ENCODE results near the gene TKTL1.
"Not testable (repeated sequence)": the region's sequence is repeated elsewhere in the genome, so short reads cannot be mapped to it uniquely, and the experiment has no call there.

TKTL1 gene

DNA sequence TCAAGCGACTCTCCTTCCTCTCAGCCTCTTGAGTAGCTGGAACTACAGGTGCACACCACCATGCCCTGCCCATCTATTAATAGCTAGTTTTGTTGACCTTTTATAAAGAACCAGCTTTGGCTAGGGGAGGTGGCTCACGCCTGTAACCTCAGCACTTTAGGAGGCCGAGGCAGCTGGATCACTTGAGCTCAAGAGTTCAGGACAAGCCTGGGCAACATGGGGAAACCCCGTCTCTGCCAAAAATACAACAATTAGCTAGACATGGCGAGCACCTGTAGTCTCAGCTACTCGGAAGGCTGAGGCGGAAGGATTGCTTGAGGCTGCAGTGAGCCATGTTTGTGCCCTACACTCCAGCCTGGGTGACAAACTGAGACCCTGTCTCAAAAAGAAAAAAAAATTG lies 2.7 kb downstream of the TKTL1 start:
- H3K4me2 ChIP-seq (ENCODE audit: insufficient read depth, low read length), result no peak overlapping the region
- H3K27me3 ChIP-seq (ENCODE audit: insufficient read depth, low read length, poor library complexity), result no peaks in the 10 kb centered on the region
- no peaks in the 10 kb centered on the region for H4K20me1 ChIP-seq (ENCODE audit: insufficient read depth, low read length)
- H3K4me1 ChIP-seq (ENCODE audit: insufficient read depth, low read length), result no peaks in the 10 kb centered on the region
- no peaks in the 10 kb centered on the region for H3K36me3 ChIP-seq (ENCODE audit: insufficient read depth, low read length)
- ATAC-seq (ENCODE audit: insufficient read depth, low read depth), result no peak
- no peak overlapping the region for H3K27ac ChIP-seq (ENCODE audit: low read length)
- no peak overlapping the region for H3K9ac ChIP-seq (ENCODE audit: low read depth, low read length)
- no peak overlapping the region for H3K4me3 ChIP-seq (ENCODE audit: low read depth in 1 of 2, low read length in 2 of 2)
- no peaks in the 10 kb centered on the region for H3K79me2 ChIP-seq (ENCODE audit: insufficient read depth, low read length)
- DNase-seq, result no peak
- TF ChIP-seq CTCF (IDR thresholded peaks at IDR 0.05; ENCODE audit: borderline replicate concordance, extremely low read depth, low read length, poor library complexity, severe bottlenecking) (no peak), EZH2 (IDR thresholded peaks at IDR 0.05; ENCODE audit: borderline replicate concordance, low read depth, low read length, severe bottlenecking) (no peak)
- no peak overlapping the region for H2AFZ ChIP-seq (ENCODE audit: low read depth, low read length)
- no peaks in the 10 kb centered on the region for H3K9me3 ChIP-seq (ENCODE audit: insufficient read depth, low read length, severe bottlenecking)

GRCh38 chrX:154300816-154301215 lies 5.2 kb downstream of the TKTL1 start:
- Histone ChIP-seq H3K36me3 (ENCODE audit: insufficient read depth, low read length) (no peaks in the 10 kb centered on the region), H3K4me2 (ENCODE audit: insufficient read depth, low read length) (no peak overlapping the region), H3K4me3 (ENCODE audit: low read depth in 1 of 2, low read length in 2 of 2) (no peak overlapping the region), H3K9ac (ENCODE audit: low read depth, low read length) (no peak overlapping the region), H4K20me1 (ENCODE audit: insufficient read depth, low read length) (no peaks in the 10 kb centered on the region), H3K4me1 (ENCODE audit: insufficient read depth, low read length) (no peaks in the 10 kb centered on the region), H3K27me3 (ENCODE audit: insufficient read depth, low read length, poor library complexity) (no peaks in the 10 kb centered on the region), H2AFZ (ENCODE audit: low read depth, low read length) (no peak overlapping the region), H3K27ac (ENCODE audit: low read length) (no peak overlapping the region), H3K9me3 (ENCODE audit: insufficient read depth, low read length, severe bottlenecking) (no peaks in the 10 kb centered on the region), H3K79me2 (ENCODE audit: insufficient read depth, low read length) (no peaks in the 10 kb centered on the region)
- ATAC-seq (ENCODE audit: insufficient read depth, low read depth), result no peak
- TF ChIP-seq CTCF (IDR thresholded peaks at IDR 0.05; ENCODE audit: borderline replicate concordance, extremely low read depth, low read length, poor library complexity, severe bottlenecking), result no peak
- TF ChIP-seq EZH2 (IDR thresholded peaks at IDR 0.05; ENCODE audit: borderline replicate concordance, low read depth, low read length, severe bottlenecking), result no peak
- no peak for DNase-seq

DNA sequence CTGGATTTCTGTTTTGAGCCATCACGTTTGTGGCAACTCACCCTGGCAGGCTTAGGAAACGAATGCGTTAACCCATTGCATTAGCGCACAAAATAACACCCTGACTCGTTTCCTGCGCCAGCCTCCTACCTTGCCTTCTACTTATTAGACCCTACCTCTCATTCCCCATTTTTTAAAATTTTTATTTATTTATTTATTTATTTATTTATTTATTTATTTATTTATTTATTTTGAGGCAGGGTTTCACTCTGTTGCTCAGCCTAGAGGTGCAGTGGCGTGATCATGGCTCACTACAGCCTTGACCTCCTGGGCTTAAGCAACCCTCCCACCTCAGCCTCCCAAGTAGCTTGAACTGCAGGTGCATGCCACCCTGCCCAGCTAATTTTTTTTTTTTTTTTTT lies 7.4 kb downstream of the TKTL1 start:
- not testable (repeated sequence) for H3K36me3 ChIP-seq (ENCODE audit: insufficient read depth, low read length); H3K79me2 ChIP-seq (ENCODE audit: insufficient read depth, low read length); H3K4me3 ChIP-seq (ENCODE audit: low read depth in 1 of 2, low read length in 2 of 2); H3K4me2 ChIP-seq (ENCODE audit: insufficient read depth, low read length); H3K9me3 ChIP-seq (ENCODE audit: insufficient read depth, low read length, severe bottlenecking); H3K4me1 ChIP-seq (ENCODE audit: insufficient read depth, low read length); H3K9ac ChIP-seq (ENCODE audit: low read depth, low read length); DNase-seq; H4K20me1 ChIP-seq (ENCODE audit: insufficient read depth, low read length); H3K27me3 ChIP-seq (ENCODE audit: insufficient read depth, low read length, poor library complexity); ATAC-seq (ENCODE audit: insufficient read depth, low read depth); H2AFZ ChIP-seq (ENCODE audit: low read depth, low read length); H3K27ac ChIP-seq (ENCODE audit: low read length)

DNA sequence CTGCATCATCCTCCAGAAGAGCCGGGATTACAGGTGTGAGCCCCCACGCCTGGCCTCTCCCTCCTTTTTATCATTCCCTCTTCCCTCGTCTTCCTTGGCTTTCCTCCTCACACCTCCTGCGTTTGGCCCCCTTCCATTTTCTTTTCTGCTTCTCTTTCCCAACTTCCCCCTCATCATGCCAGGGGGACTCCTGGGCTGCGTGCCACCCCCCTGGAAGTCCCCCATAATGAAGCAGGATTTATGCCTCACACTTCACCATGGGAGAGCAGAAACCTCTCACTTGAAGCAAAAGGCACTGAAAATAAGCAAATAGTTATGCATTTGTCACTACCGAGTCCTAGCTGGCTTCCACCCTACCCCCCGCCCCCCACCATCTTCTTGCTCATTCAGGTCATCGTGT lies 7.9 kb downstream of the TKTL1 start:
- no peaks in the 10 kb centered on the region for H4K20me1 ChIP-seq (ENCODE audit: insufficient read depth, low read length)

More for the DNA sequence above, 7.9 kb downstream of the TKTL1 start:
- no peak overlapping the region for H3K4me2 ChIP-seq (ENCODE audit: insufficient read depth, low read length)
- no peaks in the 10 kb centered on the region for H3K36me3 ChIP-seq (ENCODE audit: insufficient read depth, low read length)
- DNase-seq (no peak), ATAC-seq (ENCODE audit: insufficient read depth, low read depth) (no peak)
- no peak overlapping the region for H2AFZ ChIP-seq (ENCODE audit: low read depth, low read length)
- no peak overlapping the region for H3K4me3 ChIP-seq (ENCODE audit: low read depth in 1 of 2, low read length in 2 of 2)
- H3K27me3 ChIP-seq (ENCODE audit: insufficient read depth, low read length, poor library complexity), result no peaks in the 10 kb centered on the region
- TF ChIP-seq CTCF (IDR thresholded peaks at IDR 0.05; ENCODE audit: borderline replicate concordance, extremely low read depth, low read length, poor library complexity, severe bottlenecking) (no peak), EZH2 (IDR thresholded peaks at IDR 0.05; ENCODE audit: borderline replicate concordance, low read depth, low read length, severe bottlenecking) (no peak)
- no peak overlapping the region for H3K27ac ChIP-seq (ENCODE audit: low read length)
- H3K9ac ChIP-seq (ENCODE audit: low read depth, low read length), result no peak overlapping the region
- peaks cover 1% of the 10 kb centered on the region; the same call in 1 of the 2 replicates for H3K4me1 ChIP-seq (ENCODE audit: insufficient read depth, low read length)
- H3K79me2 ChIP-seq (ENCODE audit: insufficient read depth, low read length), result no peaks in the 10 kb centered on the region
- no peaks in the 10 kb centered on the region for H3K9me3 ChIP-seq (ENCODE audit: insufficient read depth, low read length, severe bottlenecking)

Measured in DND-41 (cell line).